Right lobe of liver (tissue), 6 donors: ENCODE data around the gene SIL1. TPM values are rescaled to one million over a fixed set of nuclear protein-coding genes. Genes with fewer than 3 reads are reported as not detected.
"Not testable (repeated sequence)": the region's sequence is repeated elsewhere in the genome, so short reads cannot be mapped to it uniquely, and the experiment has no call there.

ENCODE experiments used
- ATAC-seq, 4 donors: fragments of 200-7000 bp; cut with Tn5 transposase; one replicate each; pipeline ENCODE4 v1.9.1; 2020; ENCODE audit warnings: mild to moderate bottlenecking in 4 of 4, moderate library complexity in 4 of 4
- DNase-seq, 3 donors: peaks; one replicate each; pipeline ENCODE4 v3.0.0-alpha.2; 2020
- H3K27ac ChIP-seq, 3 donors: fragments of 200-600 bp; one replicate each; pipeline ENCODE4 v1.8.0; 2022
- H3K27me3 ChIP-seq, 2 donors: fragments of 200-600 bp; one replicate each; pipeline ENCODE4 v1.8.0; 2022
- H3K36me3 ChIP-seq, 4 donors: fragments of 200-600 bp; sonication (generic) in 1 of 4; one replicate each; pipeline versions ENCODE4 v1.5.1 to v1.8.0; 2017 to 2022; ENCODE audit warnings: control low read depth in 1 of 4
- H3K4me1 ChIP-seq, 4 donors: fragments of 200-600 bp; sonication (generic) in 1 of 4; one replicate each; pipeline versions ENCODE4 v1.5.1 to v1.8.0; 2017 to 2022; ENCODE audit warnings: control low read depth in 1 of 4
- H3K4me3 ChIP-seq, 3 donors: fragments of 200-600 bp; one replicate each; pipeline ENCODE4 v1.8.0; 2022
- H3K9me3 ChIP-seq, 4 donors: fragments of 200-600 bp; sonication (generic) in 1 of 4; one replicate each; pipeline versions ENCODE4 v1.5.1 to v1.8.0; 2017 to 2022; ENCODE audit warnings: control low read depth in 1 of 4
- POLR2A ChIP-seq: fragments of 450-650 bp; IDR thresholded peaks from one replicate; pipeline ENCODE4 v1.6.1; 2017; ENCODE audit warnings: antibody characterized with exemption, mild to moderate bottlenecking
- WGBS: methylation state at CpG from one replicate; pipeline ENCODE4 v1.1.6; 2018; ENCODE audit warnings: low coverage, low lambda C conversion rate; ENCODE audit not compliant: insufficient coverage; ENCODE audit errors: missing lambda C conversion rate; 5-methylcytosine and 5-hydroxymethylcytosine counted together
- intact Hi-C, 2 donors: fragments of 100-400 bp; cut with DNase I; formaldehyde crosslinking; loops; one replicate each; pipeline versions ENCODE4 v1.11.2 to v1.14.1; 2022
- total RNA-seq, 6 experiments: library from RNA; depleted of rRNA in 2 of 6; stranded (reverse); fragments of >200 nt in 2 of 6; fragmentation: NEBNext Ultra II Directional in 3 of 6; extraction: Animal tissue kit (Norgen Biotek cat#: 25700) in 3 of 6; gene quantifications; one replicate each; pipeline versions ENCODE4 v1.1.0 to v1.2.4, GENCODE V29; 2016 to 2023
- TF ChIP-seq, protein P1 (sequence below), 4 donors: fragments of 200-600 bp in 3 of 4; fragments of 450-650 bp in 1 of 4; IDR thresholded peaks; one replicate each; pipeline versions ENCODE4 v1.5.1 to v1.8.0; 2016 to 2022; ENCODE audit warnings: antibody characterized with exemption in 4 of 4, mild to moderate bottlenecking in 2 of 4
- donor health status: DM: no; HTN: yes; CAD: no.
- donor health status: DM: no; HTN: no; CAD: no.
- donor health status: DM: no; HTN: no; CAD: no.
- donor health status: DM: no; HTN: yes; CAD: no.
- donor health status: DM: no; HTN: yes; CAD: no.

SIL1 gene
- total RNA-seq, 6 experiments from 2014 or later, result 57.6 to 94.9 (median 67.0) TPM

GRCh38 chr5:139199321-139199720, 1.2 kb upstream of the SIL1 start:
- H3K27me3 ChIP-seq, result no peaks in the 10 kb centered on the region
- DNase-seq, result no peak
- ATAC-seq, result no peak
- intact Hi-C loops, result no loop called here
- H3K4me1 ChIP-seq, result peaks cover 0 to 10% (median 2%) of the 10 kb centered on the region in 4 donors
- WGBS, result 83% methylated on average over 4 of the region's 4 CpGs
- no peaks in the 10 kb centered on the region for H3K9me3 ChIP-seq
- no peak for TF ChIP-seq POLR2A
- TF ChIP-seq, protein P1, sequence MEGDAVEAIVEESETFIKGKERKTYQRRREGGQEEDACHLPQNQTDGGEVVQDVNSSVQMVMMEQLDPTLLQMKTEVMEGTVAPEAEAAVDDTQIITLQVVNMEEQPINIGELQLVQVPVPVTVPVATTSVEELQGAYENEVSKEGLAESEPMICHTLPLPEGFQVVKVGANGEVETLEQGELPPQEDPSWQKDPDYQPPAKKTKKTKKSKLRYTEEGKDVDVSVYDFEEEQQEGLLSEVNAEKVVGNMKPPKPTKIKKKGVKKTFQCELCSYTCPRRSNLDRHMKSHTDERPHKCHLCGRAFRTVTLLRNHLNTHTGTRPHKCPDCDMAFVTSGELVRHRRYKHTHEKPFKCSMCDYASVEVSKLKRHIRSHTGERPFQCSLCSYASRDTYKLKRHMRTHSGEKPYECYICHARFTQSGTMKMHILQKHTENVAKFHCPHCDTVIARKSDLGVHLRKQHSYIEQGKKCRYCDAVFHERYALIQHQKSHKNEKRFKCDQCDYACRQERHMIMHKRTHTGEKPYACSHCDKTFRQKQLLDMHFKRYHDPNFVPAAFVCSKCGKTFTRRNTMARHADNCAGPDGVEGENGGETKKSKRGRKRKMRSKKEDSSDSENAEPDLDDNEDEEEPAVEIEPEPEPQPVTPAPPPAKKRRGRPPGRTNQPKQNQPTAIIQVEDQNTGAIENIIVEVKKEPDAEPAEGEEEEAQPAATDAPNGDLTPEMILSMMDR (IDR thresholded peaks at IDR 0.05), result no peak
- H3K36me3 ChIP-seq, result no peaks in the 10 kb centered on the region
- H3K27ac ChIP-seq, result peak overlapping the region in 1 of 3 donors; percentile 8
- H3K4me3 ChIP-seq, result no peak overlapping the region

- Histone ChIP-seq H3K27ac (no peak overlapping the region), H3K36me3 (no peaks in the 10 kb centered on the region), H3K4me3 (no peak overlapping the region), H3K4me1 (peaks cover 0 to 10% (median 2%) of the 10 kb centered on the region in 4 donors), H3K27me3 (no peaks in the 10 kb centered on the region), H3K9me3 (no peaks in the 10 kb centered on the region)
- no peak for ATAC-seq
- TF ChIP-seq, protein P1 (IDR thresholded peaks at IDR 0.05), result no peak
- no peak for TF ChIP-seq POLR2A
- no peak for DNase-seq
- intact Hi-C loops, result no loop called here
- 63% methylated on average over 5 of the region's 5 CpGs for WGBS
Measured at GRCh38 chr5:139196296-139196956, 1.7 kb downstream of the SIL1 start.

GRCh38 chr5:139194486-139194885, 3.7 kb downstream of the SIL1 start:
- DNase-seq (no peak), ATAC-seq (no peak)
- intact Hi-C loops, result no loop called here
- Histone ChIP-seq H3K27me3 (no peaks in the 10 kb centered on the region), H3K4me3 (no peak overlapping the region), H3K9me3 (no peaks in the 10 kb centered on the region), H3K27ac (no peak overlapping the region), H3K4me1 (peaks cover 0 to 9% (median 1%) of the 10 kb centered on the region in 4 donors), H3K36me3 (no peaks in the 10 kb centered on the region)
- WGBS, result 94% methylated on average over 3 of the region's 3 CpGs
- TF ChIP-seq POLR2A, result no peak
- TF ChIP-seq, protein P1 (IDR thresholded peaks at IDR 0.05), result no peak

DNA sequence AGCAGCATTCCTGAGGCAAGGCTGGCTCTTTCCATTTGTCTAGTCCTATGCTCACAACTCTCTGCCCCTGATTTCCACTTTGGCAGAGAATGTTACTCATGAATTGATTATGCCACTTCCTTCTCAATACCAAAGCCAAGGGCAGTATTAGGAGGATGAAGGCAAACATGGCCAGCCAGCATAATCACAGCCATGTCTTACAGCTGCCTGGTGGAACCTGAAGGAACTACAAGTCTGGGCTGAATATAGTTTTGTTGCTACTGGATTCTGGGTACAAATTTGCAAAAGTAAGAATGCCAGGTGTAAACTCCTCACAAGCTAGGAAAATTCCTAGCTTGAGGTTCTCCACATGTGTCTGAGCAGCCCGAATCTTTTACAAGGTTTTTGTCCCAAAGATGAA, 4.2 kb downstream of the SIL1 start:
- 67% methylated on average over 1 of the region's 1 CpG for WGBS
- ATAC-seq (no peak), DNase-seq (no peak)
- Histone ChIP-seq H3K4me3 (no peak overlapping the region), H3K9me3 (no peaks in the 10 kb centered on the region), H3K27ac (no peak overlapping the region), H3K27me3 (no peaks in the 10 kb centered on the region), H3K36me3 (no peaks in the 10 kb centered on the region), H3K4me1 (peaks cover 0 to 9% (median 3%) of the 10 kb centered on the region in 4 donors)
- TF ChIP-seq POLR2A, result no peak
- TF ChIP-seq, protein P1 (IDR thresholded peaks at IDR 0.05), result peak in 2 of 4 donors; percentile 20 to 27
- intact Hi-C loops, result no loop called here

GRCh38 chr5:139192906-139193305, 5.3 kb downstream of the SIL1 start:
- H3K9me3 ChIP-seq, H3K4me3 ChIP-seq, ATAC-seq, H3K27me3 ChIP-seq, DNase-seq, intact Hi-C loops, H3K27ac ChIP-seq, H3K36me3 ChIP-seq: not testable (repeated sequence)
- 83% methylated on average over 2 of the region's 4 CpGs for WGBS
- peaks cover 0 to 16% (median 7%) of the 10 kb centered on the region in 4 donors for H3K4me1 ChIP-seq

DNA sequence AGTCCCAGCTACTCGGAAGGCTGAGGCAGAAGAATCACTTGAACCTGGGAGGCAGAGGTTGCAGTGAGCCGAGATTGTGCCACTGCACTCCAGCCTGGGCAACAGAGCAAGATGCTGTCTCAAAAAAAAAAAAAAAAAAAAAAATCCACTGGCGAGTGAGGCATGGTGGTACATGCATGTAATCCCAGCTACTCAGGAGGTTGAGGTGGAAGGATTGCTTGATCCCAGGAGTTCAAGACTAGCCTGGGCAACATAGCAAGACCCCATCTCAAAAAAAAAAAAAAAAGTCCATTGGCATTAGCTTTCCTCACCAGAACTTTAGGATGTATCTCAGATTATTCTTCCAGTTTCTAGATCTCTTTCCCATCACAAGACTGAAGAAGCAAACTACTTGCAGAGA, 6.2 kb downstream of the SIL1 start:
- H3K9me3 ChIP-seq, H3K4me3 ChIP-seq, H3K27ac ChIP-seq, intact Hi-C loops, DNase-seq, H3K36me3 ChIP-seq, H3K27me3 ChIP-seq, ATAC-seq: not testable (repeated sequence)
- H3K4me1 ChIP-seq, result peaks cover 0 to 16% (median 7%) of the 10 kb centered on the region in 4 donors
- 100% methylated on average over 2 of the region's 3 CpGs for WGBS
